ENCODE results near the gene ATL1.

Gene ATL1

GRCh38 chr14:50559990-50560930 is at the start of gene ATL1:
TSS of gene ATL1 (plus strand) at chr14:50560145. CDS start at chr14:50560266, 121 bp downstream.
- DNase-seq: peak; percentile 31

- DNase-seq: no peak
Observed at GRCh38 chr14:50510157-50510556, 49.8 kb upstream of the ATL1 start.

GRCh38 chr14:50512463-50512862 is 47.5 kb upstream of the ATL1 start:
- DNase-seq: no peak

GRCh38 chr14:50516091-50516490 is 43.9 kb upstream of the ATL1 start:
- no peak for DNase-seq

- no peak for DNase-seq
Observed at GRCh38 chr14:50520947-50521815, 38.8 kb upstream of the ATL1 start.

GRCh38 chr14:50521912-50522341 is 38.0 kb upstream of the ATL1 start:
- DNase-seq: no peak

- no peak for DNase-seq
Observed at GRCh38 chr14:50523271-50524041, 36.5 kb upstream of the ATL1 start.

- no peak for DNase-seq
Observed at GRCh38 chr14:50524060-50524459, 35.9 kb upstream of the ATL1 start.

- no peak for DNase-seq
Observed at GRCh38 chr14:50524731-50525515, 35.0 kb upstream of the ATL1 start.

GRCh38 chr14:50528000-50528399 is 31.9 kb upstream of the ATL1 start:
- no peak for DNase-seq

GRCh38 chr14:50529288-50530179 is 30.4 kb upstream of the ATL1 start:
- DNase-seq: no peak

GRCh38 chr14:50530358-50530757 is 29.6 kb upstream of the ATL1 start:
- DNase-seq: no peak

GRCh38 chr14:50530794-50531365 is 29.1 kb upstream of the ATL1 start:
- no peak for DNase-seq

GRCh38 chr14:50531595-50532501 is 28.1 kb upstream of the ATL1 start:
- DNase-seq: peak; percentile 16

- peak; percentile 90 for DNase-seq
Observed at GRCh38 chr14:50532502-50533240, 27.3 kb upstream of the ATL1 start, which contains the start of gene MAP4K5. TSS of gene MAP4K5 (minus strand) at chr14:50532569. CDS start at chr14:50532049, 520 bp downstream.

- no peak for DNase-seq
Observed at GRCh38 chr14:50533241-50533705, 26.7 kb upstream of the ATL1 start.

GRCh38 chr14:50533806-50534205 is 26.1 kb upstream of the ATL1 start:
- DNase-seq: no peak

- no peak for DNase-seq
Observed at GRCh38 chr14:50534416-50534815, 25.5 kb upstream of the ATL1 start.
